Skin of body (tissue), 2 donors: ENCODE data around the gene MBNL2. TPM values are rescaled to one million over a fixed set of nuclear protein-coding genes. Genes with fewer than 3 reads are reported as not detected.

Experiments
- DNase-seq: peaks from one replicate; lab custom pipeline; 2025; lab: John Stamatoyannopoulos, UW
- total RNA-seq: library from RNA; depleted of rRNA; stranded (reverse); fragments of >200 nt; gene quantifications from one replicate; pipeline ENCODE4 v1.2.3, GENCODE V29; 2014

Gene MBNL2
- total RNA-seq, 1 donor from 2014 or later = 73.4 TPM

DNA sequence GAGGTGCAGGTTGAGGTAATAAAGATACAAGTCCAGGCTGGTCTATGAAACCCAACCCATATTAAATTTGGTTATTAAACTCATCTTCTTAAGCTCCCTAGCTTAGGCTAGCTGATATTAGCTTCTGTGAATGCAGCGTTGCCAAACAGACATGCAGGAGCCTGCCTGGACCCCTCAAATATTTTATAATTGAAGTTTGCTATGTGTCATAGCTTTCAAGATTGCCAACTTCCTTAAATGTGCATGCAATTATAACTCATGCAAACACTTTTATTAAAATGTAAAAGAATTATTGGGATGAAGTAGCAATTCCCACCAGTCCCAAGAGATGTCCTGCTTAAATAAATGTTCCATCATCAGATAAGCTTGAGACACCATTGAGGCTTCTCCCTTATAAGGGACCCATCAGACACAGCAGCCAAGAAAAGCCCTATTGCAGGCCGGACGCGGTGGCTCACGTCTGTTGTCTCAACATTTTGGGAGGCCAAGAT lies 51.3 kb downstream of the MBNL2 start:
- DNase-seq = peak; percentile 25

DNA sequence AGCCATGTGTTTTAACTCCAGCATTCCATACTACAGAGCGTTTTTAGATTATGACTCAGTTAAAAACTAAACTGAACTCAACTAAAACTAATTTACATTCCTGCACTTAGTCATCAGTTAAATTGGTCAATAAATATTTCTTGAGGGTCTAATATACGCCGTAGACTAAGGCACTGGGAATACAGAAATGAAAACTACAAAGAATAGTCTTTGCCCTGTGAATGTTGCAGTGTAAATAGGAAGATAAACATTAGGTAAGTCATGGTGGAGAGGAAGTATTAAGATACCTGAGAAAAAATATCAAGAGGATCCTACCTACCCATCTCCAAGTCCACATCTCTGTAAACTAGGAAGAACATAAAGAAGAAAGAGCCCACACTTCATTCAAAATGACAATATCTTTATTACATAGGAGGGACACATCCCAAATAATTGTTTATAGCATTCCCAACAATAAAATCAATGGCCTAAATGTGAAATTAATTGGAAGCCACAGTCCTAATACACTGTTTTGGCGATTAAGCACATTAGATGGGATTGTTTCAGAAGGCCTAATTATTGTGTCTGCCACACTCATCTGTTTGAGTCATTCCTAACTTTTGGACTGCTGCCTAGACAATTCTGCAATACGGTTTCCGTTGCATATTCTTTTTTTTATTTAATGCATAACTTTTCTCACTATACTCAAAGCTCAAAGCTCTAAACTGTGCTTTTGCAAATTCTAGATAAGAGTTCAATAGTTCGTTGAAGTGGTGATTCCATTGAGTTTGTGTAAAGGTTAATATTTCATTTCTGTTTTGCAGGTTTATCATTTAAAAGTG lies 52.9 kb downstream of the MBNL2 start:
- peak; percentile 78 for DNase-seq

DNA sequence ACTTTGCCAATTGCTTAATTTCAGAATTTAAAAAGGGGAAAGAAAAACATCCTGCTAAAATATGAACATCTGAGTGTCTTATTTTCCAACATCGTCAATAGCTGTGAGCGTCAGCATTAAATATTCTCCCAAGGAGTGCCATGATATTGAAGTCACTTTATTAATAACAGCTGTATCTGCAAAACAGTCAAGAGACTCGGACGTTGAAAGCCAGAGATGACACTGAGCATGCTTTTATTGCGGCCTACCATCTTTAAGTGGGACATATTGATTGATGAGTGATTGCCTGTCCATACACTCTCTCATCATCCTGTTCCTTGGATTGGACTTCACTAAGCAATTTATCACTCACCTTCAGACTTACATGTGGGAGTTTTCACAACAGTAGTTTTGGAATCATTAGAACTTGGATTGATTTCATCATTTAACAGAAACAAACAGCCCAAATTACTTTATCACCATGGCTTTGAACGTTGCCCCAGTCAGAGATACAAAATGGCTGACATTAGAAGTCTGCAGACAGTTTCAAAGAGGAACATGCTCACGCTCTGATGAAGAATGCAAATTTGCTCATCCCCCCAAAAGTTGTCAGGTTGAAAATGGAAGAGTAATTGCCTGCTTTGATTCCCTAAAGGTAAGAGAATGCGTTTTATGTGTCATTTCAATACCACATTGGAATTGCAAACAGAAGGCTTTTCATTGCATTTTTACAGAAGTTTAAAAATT lies 53.8 kb downstream of the MBNL2 start:
- peak; percentile 59 for DNase-seq

DNA sequence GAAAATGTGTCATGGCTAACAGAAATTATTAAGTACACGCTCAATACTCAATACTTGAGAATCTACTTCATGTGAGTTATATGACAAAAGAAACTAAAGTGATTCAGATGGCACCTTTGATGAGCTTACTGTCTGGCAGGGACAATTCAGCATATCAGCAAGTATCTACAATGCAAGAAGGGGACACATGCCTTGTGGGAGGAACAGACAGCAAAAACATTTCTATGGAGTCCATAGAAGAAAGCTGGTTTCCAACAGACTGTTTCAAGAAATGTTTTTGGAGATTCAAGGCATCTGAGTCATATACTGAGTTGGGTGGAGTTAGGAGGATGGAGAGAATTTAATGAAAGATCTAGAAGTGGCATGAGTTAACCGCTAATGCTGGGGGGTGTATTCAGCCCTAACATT lies 54.7 kb downstream of the MBNL2 start:
- DNase-seq = no peak

DNA sequence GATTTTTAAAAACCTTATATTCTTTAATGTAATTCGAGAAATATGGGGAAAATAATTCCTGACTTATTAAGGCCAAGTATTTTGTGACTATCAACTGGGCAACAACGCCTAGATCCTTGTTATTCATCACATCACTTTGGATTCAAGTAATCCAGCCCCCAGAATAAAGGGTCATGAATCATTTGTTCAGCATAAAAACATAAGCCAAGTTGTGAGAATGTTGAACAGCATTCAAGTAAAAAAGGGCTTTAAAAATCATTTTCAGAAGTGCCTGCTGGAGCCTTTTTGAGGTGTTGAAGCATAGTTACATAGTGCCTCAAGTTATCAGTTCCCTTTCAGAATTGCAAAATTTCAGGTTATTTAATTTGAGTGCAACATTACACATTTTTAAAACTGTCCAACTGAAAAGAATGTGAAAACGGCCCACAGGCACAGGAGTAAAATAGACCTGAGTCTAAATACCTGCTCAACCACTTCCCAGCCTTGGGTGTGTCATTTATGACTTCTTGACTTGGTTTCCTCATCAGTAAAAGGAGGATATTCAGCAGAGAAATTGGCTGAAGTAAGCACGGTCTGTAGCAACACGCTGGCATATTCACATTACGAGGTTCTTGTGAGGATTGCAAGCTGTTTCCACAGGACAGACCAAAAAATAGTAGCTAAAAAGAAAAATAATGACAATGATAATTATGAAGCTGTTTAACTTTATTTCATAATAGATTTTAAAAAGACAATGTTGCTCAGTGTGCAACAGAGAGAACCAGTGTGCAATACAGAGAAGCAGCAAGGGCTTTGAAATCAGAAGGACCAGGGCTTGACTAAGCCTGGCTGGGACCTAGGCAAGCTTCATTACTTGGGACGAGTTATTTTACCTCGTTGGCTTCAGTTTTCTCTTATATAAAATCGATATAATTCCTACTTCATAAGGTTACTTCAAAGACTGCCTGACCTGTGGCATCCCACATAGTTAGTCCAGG lies 56.6 kb downstream of the MBNL2 start:
- DNase-seq = peak; percentile 30

DNA sequence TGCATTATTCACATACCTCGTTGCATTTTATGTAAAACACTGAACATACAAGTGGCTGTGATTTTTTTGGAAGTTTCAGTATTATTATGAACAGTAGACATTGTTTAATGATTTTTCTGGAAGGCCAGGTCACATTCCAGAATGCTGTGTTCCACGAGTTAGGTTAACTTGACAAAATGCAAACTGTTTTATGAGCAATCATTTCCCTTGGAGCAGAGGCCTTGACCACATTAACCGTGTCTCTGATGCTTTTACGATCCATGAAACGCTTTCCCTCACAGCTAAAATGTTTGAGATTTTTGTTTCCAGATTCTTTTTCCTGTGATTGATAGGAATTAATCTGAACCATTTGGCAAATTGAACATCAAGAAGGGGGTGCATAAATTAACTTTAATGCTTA lies 57.8 kb downstream of the MBNL2 start:
- peak; percentile 28 for DNase-seq

DNA sequence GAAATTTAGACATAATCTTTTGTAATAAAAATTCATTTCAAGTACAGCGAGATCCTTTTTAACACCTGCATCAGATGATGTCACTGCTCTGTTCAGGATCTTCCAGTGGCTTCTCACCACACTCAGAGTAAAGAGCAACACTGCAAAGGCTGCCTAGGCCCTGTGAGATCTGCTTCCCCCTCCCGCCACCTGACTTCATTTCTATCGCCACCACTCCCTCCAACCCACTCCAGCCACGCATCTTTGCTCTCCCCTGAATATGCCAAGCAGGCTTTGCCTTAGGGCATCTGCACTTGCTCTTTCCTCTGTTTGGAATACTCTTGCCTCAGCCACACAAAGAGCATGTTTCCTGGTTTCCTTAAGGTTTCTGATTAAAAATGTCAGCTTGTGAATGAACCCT lies 58.3 kb downstream of the MBNL2 start:
- no peak for DNase-seq

DNA sequence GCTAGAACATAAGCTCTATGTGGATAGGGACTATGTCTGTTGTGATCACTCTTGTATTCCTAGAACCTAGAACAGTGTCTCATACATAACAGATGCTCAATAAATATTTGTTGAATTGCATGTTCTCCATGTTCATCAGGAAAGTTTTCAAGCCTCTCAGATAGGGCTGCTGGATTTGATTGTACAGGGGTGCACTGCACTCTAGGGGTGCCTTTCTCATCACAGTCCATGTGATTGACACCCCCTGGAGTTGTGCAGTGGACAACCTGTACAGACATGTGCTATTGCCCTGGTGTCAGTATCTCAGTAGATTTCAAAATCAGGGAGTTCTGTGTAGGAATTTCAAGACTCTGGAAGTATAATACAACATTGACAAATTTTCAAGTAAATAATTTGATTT lies 58.9 kb downstream of the MBNL2 start:
- no peak for DNase-seq

DNA sequence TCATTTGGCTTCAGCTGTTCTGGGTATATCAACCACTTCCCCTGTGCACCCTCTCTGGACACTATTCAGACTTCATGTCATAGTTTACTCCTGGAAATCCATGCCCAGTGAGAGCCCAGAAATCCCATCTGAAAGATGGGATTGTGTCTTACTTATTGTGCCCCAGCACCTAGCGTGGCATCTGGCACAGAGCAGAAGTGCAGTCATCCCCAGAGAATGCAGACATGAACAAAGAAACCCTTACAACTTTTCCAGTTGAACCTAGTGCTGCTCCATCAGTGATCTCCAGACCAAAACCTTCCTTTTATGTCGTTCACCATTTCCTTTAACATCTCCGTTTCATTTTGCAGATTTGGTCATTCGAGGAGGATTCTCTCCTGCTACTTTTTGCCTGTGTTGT lies 60.6 kb downstream of the MBNL2 start:
- no peak for DNase-seq

DNA sequence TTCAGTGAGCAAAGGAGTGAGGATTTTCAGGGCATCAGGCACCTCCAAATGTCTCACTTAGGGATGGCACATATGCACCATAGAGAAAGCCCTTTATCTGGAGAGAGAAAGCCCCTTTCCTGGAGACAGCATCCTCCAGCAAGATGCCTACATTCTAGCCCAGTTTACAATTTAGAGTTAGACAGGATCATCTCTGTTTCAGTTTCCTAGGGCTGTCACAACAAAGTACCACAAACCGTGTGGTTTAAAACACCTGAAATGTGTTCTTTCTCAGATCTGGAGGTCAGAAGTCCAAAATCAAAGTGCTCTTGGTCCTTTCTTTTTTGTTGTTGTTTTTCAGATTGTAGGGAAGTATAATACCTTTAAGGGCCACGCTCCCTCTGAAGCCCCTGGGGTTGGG lies 61.8 kb downstream of the MBNL2 start:
- DNase-seq = no peak

DNA sequence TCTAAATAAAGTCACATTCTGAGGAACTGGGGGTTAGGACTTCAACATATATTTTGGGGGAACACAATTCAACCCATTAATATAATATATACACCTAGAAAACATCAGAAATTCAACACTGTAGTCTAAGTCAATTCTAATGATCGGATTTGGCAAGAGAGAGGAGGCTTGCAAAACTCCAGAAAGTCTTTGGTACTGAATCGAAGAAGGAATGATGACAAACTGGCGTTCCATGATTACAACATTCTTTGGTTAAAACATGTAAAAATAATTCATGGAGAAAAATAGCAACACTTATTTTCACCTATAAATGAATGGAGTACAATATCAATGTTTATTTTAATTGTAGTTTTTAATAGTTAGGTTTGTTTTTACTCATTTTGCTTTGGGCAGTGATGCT lies 62.4 kb downstream of the MBNL2 start:
- DNase-seq = no peak

DNA sequence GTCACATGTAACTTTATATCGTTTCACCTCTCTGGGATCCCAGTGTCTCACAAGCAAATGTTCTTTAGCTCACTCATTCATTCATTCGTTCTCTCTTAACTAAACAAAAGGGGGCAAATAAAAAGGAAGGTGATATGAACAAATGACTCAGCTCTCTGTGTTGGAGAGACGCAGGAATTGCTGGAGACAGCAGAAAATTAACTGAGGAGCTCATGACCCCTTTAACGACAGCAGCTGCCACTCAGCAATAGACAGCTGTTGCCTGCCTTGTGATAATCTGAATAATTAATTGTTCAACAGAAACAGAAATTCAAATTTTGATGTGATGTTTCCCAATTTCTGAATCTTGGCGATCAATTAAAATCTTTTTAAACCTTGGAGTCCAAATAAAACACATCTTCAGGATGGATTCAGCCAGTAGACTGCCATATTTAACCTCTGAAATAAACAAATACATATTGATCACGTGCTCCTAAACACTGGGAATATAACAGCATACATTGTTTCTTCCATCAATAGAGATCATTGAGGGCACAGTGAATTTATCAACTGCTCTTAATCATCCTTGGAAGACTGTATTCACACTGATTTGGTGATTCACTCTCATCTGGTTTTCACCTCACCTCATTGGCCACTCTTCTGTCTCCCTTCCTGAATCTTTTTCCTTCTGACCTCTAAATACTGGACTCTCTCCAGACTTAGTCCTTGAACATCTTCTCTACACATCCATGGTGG lies 63.3 kb downstream of the MBNL2 start:
- no peak for DNase-seq

DNA sequence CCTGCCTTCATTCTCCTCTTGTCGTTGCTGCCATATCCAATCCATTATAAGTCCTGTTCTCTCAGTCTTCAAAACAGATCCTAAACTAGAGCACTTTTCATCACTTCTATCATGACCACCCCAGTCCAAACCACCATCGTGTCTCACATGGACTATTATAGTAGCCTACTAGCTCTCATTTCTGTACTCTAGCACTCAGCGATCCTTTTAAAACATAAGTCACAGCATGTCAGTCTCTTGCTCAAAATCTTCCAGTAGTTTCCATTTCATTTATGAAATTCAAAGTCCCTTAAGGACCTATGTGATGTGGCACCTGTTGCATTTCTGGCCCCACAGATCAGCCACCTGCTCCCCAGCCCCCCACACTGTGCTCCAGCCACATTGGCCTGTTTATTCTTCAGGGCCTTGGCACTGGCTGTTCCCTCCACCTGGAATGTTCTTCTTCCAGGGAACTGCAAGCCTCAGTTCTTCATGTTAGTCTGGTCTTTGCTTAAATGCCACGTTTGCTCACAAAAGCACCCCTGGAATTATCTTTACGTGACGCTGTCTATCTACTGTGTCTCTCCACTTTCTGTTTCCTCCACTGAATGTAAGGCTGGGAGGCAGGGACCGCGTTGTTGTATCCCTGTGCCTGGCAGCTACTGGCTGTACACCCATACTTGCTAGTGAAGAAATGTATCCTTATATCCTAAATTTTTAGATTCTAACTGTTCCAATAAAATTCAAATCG lies 64.3 kb downstream of the MBNL2 start:
- DNase-seq = no peak

DNA sequence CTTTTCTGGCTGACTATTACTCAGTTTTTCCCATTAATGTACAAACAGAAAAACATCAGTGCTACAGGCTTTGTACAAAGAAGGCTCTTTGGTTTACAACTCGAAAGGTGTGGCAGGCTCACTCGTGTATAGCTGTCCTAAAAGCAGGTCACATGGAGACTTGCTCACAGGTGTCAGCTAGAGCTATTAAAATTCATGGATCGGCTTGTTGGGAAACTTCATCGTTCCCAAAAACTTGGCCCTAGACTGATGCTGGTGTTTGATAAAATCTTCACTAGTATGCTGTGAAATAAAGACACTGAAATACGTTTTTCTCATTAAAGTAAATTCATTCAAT lies 64.9 kb downstream of the MBNL2 start:
- DNase-seq = no peak

DNA sequence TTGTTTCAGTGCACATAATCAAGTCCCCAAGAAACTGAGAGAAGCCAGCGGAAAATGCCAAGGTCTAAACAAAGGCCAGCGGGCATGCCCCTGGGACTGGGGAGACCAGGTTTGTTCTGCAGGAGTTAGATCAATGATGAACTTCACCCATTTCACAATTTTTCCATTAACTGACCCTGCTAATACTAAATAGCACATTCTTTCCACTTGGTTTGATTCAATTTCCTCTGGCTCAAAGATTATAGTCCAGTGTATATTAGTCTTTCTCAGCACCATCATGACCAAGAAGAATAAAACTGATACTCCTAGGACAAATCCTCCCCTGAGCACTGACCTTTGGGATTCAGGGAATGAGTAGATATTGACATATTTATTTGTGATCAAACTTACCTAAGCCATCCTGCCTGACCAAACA lies 66.4 kb downstream of the MBNL2 start:
- DNase-seq = no peak

DNA sequence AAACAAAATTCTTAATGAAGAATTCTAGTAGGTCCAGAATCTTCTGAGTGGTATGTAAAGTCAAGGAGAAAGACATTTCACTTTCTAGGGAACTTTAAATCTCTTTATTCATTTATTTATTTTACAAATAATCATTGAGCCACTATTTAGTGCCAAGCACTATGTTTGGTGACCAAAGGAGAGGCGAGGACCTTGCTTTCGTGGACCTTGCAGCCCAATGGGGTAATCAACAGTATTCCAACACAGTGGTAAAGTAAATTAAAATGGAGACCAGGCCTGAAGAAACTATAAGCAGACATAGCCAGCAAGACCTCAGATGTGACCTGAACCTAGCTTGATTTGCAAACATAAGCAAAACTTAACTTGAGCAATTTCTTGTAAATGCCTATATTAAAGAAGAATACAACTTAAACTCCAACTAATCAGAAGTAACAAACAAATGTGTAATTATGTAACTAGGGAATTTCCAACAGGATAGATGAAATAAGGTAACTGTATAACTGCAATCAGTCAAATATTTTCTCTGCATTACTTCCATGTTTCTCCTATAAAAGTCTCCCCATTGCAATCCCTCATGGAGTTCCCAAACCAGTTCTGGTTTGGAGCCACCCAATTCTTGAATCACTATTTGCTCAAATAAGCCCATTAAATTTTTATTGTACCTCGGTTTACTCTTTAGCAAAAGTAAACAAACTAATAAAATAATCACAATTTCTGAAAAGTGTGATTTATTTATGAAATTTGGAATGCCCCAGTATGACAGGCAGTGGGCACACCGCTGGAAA lies 67.6 kb downstream of the MBNL2 start:
- no peak for DNase-seq

DNA sequence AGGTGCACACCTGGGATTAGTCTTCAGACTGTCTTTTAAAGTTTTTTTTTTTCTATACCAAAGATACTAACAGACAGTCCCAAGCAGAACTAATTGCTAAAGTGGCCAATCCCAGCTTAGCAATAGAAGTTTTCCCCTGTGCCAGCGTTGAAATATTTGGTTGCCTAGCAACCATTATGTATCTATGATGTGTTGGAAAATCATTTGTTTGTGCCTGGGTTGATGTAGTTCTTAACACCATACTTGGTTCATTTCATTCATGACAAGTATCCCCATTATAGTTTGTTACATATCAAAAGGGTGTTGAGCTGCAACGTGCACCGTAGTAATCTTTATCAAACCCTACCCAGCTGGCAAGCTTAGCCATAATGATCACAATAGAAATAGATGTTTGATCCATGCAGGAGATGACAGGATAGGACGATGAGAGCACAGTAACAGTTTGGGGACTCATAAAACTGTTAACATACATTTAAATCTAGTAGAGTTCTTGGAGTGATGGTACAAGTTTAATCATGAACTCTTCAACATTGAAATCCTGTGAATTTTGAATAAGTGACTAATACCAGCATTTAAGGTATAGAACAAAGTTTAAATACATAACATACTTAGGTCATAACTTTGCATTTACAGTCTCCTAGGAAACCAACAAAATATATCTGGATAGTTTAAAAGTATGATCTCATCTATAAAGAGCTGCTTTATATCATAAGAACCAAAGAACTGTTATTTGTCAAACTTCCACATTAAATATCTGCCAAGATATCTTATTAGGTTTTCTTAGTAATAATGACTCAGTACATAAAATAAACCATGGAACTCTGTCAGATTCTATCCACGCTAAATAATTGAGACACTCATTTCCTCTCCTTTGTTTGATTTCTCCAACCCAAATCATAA lies 73.4 kb downstream of the MBNL2 start:
- peak; percentile 95 for DNase-seq

DNA sequence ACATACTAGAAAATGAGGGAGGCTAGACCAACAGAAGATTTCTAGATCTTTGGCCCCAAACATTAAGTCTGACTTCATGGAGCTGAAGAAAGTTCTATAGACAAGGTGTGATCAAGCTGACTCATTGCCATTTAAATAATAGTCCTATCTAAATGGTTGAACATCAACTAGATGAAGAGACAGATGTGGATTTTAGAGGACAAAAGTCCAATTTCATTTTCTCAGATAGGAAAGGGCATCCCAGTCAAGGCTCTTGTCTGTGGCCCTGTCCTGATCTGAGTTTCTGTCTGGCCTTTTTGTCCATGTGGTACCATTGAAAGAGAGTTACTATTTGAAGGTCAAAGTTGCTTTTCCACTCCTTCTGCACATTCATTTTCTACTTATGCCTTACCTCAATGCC lies 74.6 kb downstream of the MBNL2 start:
- no peak for DNase-seq
